Activated CD8-positive, alpha-beta memory T cell treated with anti-CD3 and anti-CD28 coated beads, Interleukin-2, amount 50 U/mL, for 24 hours (primary cell): Measurements from ENCODE around the gene PIGU.
"Not testable (repeated sequence)": the region's sequence is repeated elsewhere in the genome, so short reads cannot be mapped to it uniquely, and the experiment has no call there.

ENCODE experiments used
- DNase-seq: peaks from one replicate; pipeline ENCODE4 v3.0.0-alpha.2; 2020; ENCODE audit errors: extremely low read depth

Gene PIGU

GRCh38 chr20:34622821-34623451 is 54.0 kb downstream of the PIGU start:
- no peak for DNase-seq

- DNase-seq, result no peak
Observed at GRCh38 chr20:34621383-34622367, 55.2 kb downstream of the PIGU start.

GRCh38 chr20:34621036-34621343 is 55.9 kb downstream of the PIGU start:
- no peak for DNase-seq

GRCh38 chr20:34618676-34619075 is 58.2 kb downstream of the PIGU start:
- no peak for DNase-seq

GRCh38 chr20:34616913-34617312 is 60.0 kb downstream of the PIGU start:
- DNase-seq, result not testable (repeated sequence)

GRCh38 chr20:34615477-34615876 is 61.4 kb downstream of the PIGU start:
- DNase-seq, result no peak

GRCh38 chr20:34611976-34612375 is 64.9 kb downstream of the PIGU start:
- not testable (repeated sequence) for DNase-seq

- no peak for DNase-seq
Observed at GRCh38 chr20:34607066-34607465, 69.8 kb downstream of the PIGU start.

GRCh38 chr20:34604980-34605788 is 71.7 kb downstream of the PIGU start:
- no peak for DNase-seq

- DNase-seq, result no peak
Observed at GRCh38 chr20:34600892-34601653, 75.8 kb downstream of the PIGU start.

GRCh38 chr20:34595377-34596184 is 81.3 kb downstream of the PIGU start:
- no peak for DNase-seq

GRCh38 chr20:34586488-34587163 is 90.3 kb downstream of the PIGU start:
- no peak for DNase-seq

- no peak for DNase-seq
Observed at GRCh38 chr20:34585019-34585418, 91.9 kb downstream of the PIGU start.

GRCh38 chr20:34583544-34583943 is 93.3 kb downstream of the PIGU start:
- no peak for DNase-seq

- no peak for DNase-seq
Observed at GRCh38 chr20:34582911-34583310, 94.0 kb downstream of the PIGU start.

GRCh38 chr20:34582221-34582620 is 94.7 kb downstream of the PIGU start:
- DNase-seq, result no peak

GRCh38 chr20:34581341-34582184 is 95.3 kb downstream of the PIGU start:
- no peak for DNase-seq

- DNase-seq, result no peak
Observed at GRCh38 chr20:34579979-34580940, 96.6 kb downstream of the PIGU start.
